K562 (cell line): ENCODE data around the gene CCDC136. TPM values are rescaled to one million over a fixed set of nuclear protein-coding genes. Genes with fewer than 3 reads are reported as not detected.

Experiments used
- ATAC-seq: fragments of 200-7000 bp; cut with Tn5 transposase; 3 replicates; pipeline ENCODE4 v1.9.1; 2020; ENCODE audit warnings: moderate library complexity
- BruUV-seq: library from RNA; stranded (reverse); fragments of 400-500 nt; replicated peaks from 2 replicates; lab custom pipeline; 2021; lab: Mats Ljungman, UMichigan
- CTCF ChIA-PET: fragments of 300-600 bp; formaldehyde crosslinking; extraction: SDS; loops from one replicate; lab custom pipeline; 2021; ENCODE audit warnings: low intra/inter-chr PET ratio; lab: Yijun Ruan, JAX
- POLR2A ChIA-PET: fragments of 300-600, 350-650 bp; sonication (Branson Sonifier 250); formaldehyde crosslinking; extraction: SDS; loops from one replicate; lab custom pipeline; 2021; ENCODE audit warnings: antibody characterized with exemption, inconsistent platforms; lab: Yijun Ruan, JAX
- DNase-seq, 4 experiments: peaks; one replicate each; pipeline versions ENCODE4 v3.0.0 to v3.0.0-alpha.2; 2011 to 2018; ENCODE audit warnings: low spot score in 3 of 4, mixed read lengths in 3 of 4; ENCODE audit errors: extremely low read depth in 1 of 4
- FAIRE-seq: peaks from 2 replicates; lab custom pipeline; 2011; peaks lifted over from hg19 to GRCh38; lab: Jason Lieb, UNC
- H2AFZ ChIP-seq: 2 replicates; pipeline ENCODE4 v1.6.0; 2011; ENCODE audit warnings: low read depth, low read length, control low read depth, inconsistent platforms
- H3K27ac ChIP-seq: fragments of 200-600 bp; 3 replicates; pipeline ENCODE4 v1.8.0; 2011; ENCODE audit warnings: low read depth, mild to moderate bottlenecking, control low read depth, inconsistent platforms, low read length, moderate library complexity, mixed read lengths; ENCODE audit errors: extremely low read depth
- H3K27me3 ChIP-seq, 2 experiments: fragments of 300-600 bp in 1 of 2; 2 replicates in 1 of 2; 3 replicates in 1 of 2; pipeline versions ENCODE4 v1.6.0 to v1.8.0; 2011; ENCODE audit warnings: inconsistent platforms in 2 of 2, low read length in 2 of 2, mild to moderate bottlenecking in 1 of 2, mixed read lengths in 1 of 2, moderate library complexity in 1 of 2; ENCODE audit not compliant: control insufficient read depth in 2 of 2, insufficient read depth in 2 of 2
- H3K36me3 ChIP-seq: fragments of 300-600 bp; 3 replicates; pipeline ENCODE4 v1.8.0; 2011; ENCODE audit warnings: mild to moderate bottlenecking, low read length, inconsistent platforms; ENCODE audit not compliant: control insufficient read depth, insufficient read depth
- H3K4me1 ChIP-seq, 2 experiments: fragments of 200-600 bp in 1 of 2; replicated peaks in 1 of 2; 2 replicates in 1 of 2; 3 replicates in 1 of 2; pipeline versions ENCODE4 v1.5.1 to v1.8.0; 2011; ENCODE audit warnings: inconsistent platforms in 2 of 2, low read length in 2 of 2, mild to moderate bottlenecking in 1 of 2, mixed read lengths in 1 of 2, moderate library complexity in 1 of 2; ENCODE audit not compliant: control insufficient read depth in 2 of 2, insufficient read depth in 2 of 2
- H3K4me2 ChIP-seq: 2 replicates; pipeline ENCODE4 v1.6.1; 2011; ENCODE audit warnings: low read length, control low read depth, inconsistent platforms, mixed read lengths; ENCODE audit not compliant: insufficient read depth
- H3K4me3 ChIP-seq: fragments of 200-600 bp; sonication (generic), shearing (Covaris generic); 2 replicates; pipeline ENCODE4 v1.5.1; 2016; ENCODE audit warnings: control low read depth, inconsistent platforms
- H3K79me2 ChIP-seq: fragments of 200-600 bp; 3 replicates; pipeline ENCODE4 v1.8.0; 2011; ENCODE audit warnings: low read length, inconsistent platforms; ENCODE audit not compliant: control insufficient read depth, insufficient read depth
- H3K9ac ChIP-seq, 2 experiments: 2 replicates each; pipeline versions ENCODE4 v1.6.0 to v1.6.1; 2011; ENCODE audit warnings: low read depth in 2 of 2, low read length in 2 of 2, control low read depth in 1 of 2, inconsistent platforms in 1 of 2, mild to moderate bottlenecking in 1 of 2, mixed read lengths in 1 of 2; ENCODE audit not compliant: insufficient read depth in 1 of 2
- H3K9me1 ChIP-seq: one replicate; pipeline ENCODE4 v1.6.0; 2011; ENCODE audit warnings: inconsistent platforms, mild to moderate bottlenecking, low read length, moderate library complexity; ENCODE audit not compliant: control insufficient read depth, insufficient read depth
- H3K9me3 ChIP-seq: replicated peaks from 2 replicates; pipeline ENCODE4 v1.5.1; 2011; ENCODE audit warnings: low read depth, low read length, inconsistent platforms; ENCODE audit not compliant: control insufficient read depth, insufficient read depth
- H4K20me1 ChIP-seq: replicated peaks from 2 replicates; pipeline ENCODE4 v1.6.1; 2011; ENCODE audit warnings: low read length, inconsistent platforms, mixed read lengths; ENCODE audit not compliant: control insufficient read depth, insufficient read depth
- CXXC5 ChIP-seq: fragments of 250-450 bp; sonication (Bioruptor Pico); IDR thresholded peaks from 2 replicates; pipeline ENCODE4 v1.8.0; 2022; ENCODE audit warnings: inconsistent platforms, mild to moderate bottlenecking, moderate library complexity
- GABPB1 ChIP-seq: sonication (generic); formaldehyde crosslinking; IDR thresholded peaks from 2 replicates; pipeline ENCODE4 v1.8.0; 2022; ENCODE audit warnings: mild to moderate bottlenecking, missing genetic modification reagents
- HNRNPH1 ChIP-seq: fragments of 200-400 bp; formaldehyde crosslinking; optimal IDR thresholded peaks from 2 replicates; pipeline ENCODE3; 2017; ENCODE audit warnings: low read depth, mild to moderate bottlenecking, low read length, moderate library complexity
- KDM1A ChIP-seq, 2 experiments: fragments of 450-650 bp; IDR thresholded peaks; 2 replicates each; pipeline ENCODE4 v1.6.1; 2016; ENCODE audit warnings: mild to moderate bottlenecking in 2 of 2
- KDM5B ChIP-seq: fragments of 200-600 bp; sonication (generic); IDR thresholded peaks from 2 replicates; pipeline ENCODE4 v1.6.1; 2012; ENCODE audit warnings: low read depth, mild to moderate bottlenecking, moderate library complexity, low read length, control low read depth, inconsistent platforms; ENCODE audit not compliant: insufficient replicate concordance
- MCM3 ChIP-seq: fragments of 450-650 bp; IDR thresholded peaks from 2 replicates; pipeline ENCODE4 v1.6.1; 2016
- MTA3 ChIP-seq: fragments of 450-650 bp; formaldehyde crosslinking; IDR thresholded peaks from 2 replicates; pipeline ENCODE4 v1.6.1; 2017; ENCODE audit warnings: mild to moderate bottlenecking, borderline replicate concordance
- PURB ChIP-seq: sonication (generic); formaldehyde crosslinking; IDR thresholded peaks from 2 replicates; pipeline ENCODE4 v1.9.0; 2021; ENCODE audit warnings: low read depth, mild to moderate bottlenecking, missing genetic modification reagents
- SIN3A ChIP-seq, 2 experiments: fragments of 150-350 bp in 1 of 2; IDR thresholded peaks; 2 replicates each; pipeline ENCODE4 v1.6.1; 2011 to 2016; ENCODE audit warnings: borderline replicate concordance in 2 of 2, low read depth in 2 of 2, low read length in 2 of 2, mild to moderate bottlenecking in 2 of 2, moderate library complexity in 2 of 2; ENCODE audit not compliant: control insufficient read depth in 1 of 2
- TCF7 ChIP-seq: sonication (generic); IDR thresholded peaks from 2 replicates; pipeline ENCODE4 v1.6.1; 2016; ENCODE audit warnings: antibody characterized with exemption, borderline replicate concordance
- ZNF175 ChIP-seq: fragments of 200-800 bp; sonication (Bioruptor generic); IDR thresholded peaks from 2 replicates; pipeline ENCODE4 v1.6.1; 2016; ENCODE audit warnings: low read depth, mild to moderate bottlenecking, missing genetic modification characterization, missing compliant biosample characterization
- ZNF184 ChIP-seq: sonication (generic); formaldehyde crosslinking; IDR thresholded peaks from 2 replicates; pipeline ENCODE4 v1.5.0; 2020; ENCODE audit warnings: missing genetic modification reagents
- ZNF583 ChIP-seq: fragments of 250-450 bp; sonication (Bioruptor Pico); IDR thresholded peaks from 2 replicates; pipeline ENCODE4 v1.4.0; 2020
- WGBS: fragments of 100-300 bp; shearing (Covaris generic); methylation state at CpG from one replicate; pipeline ENCODE4 v1.1.6; 2016; ENCODE audit warnings: low coverage, mixed read lengths; ENCODE audit not compliant: insufficient coverage; ENCODE audit errors: missing lambda C conversion rate; 5-methylcytosine and 5-hydroxymethylcytosine counted together
- in situ Hi-C: fragments of 300-500 bp; cut with MboI; formaldehyde crosslinking; loops from 4 replicates; pipeline ENCODE4 v1.15.0; 2018; ENCODE audit warnings: inconsistent platforms, mixed read lengths
- intact Hi-C: fragments of 100-400 bp; cut with micrococcal nuclease; formaldehyde crosslinking; loops from 2 replicates; pipeline ENCODE4 v1.14.2; 2022
- polyA plus RNA-seq, 8 experiments: library from polyadenylated mRNA; depleted of rRNA in 4 of 8; stranded (reverse) in 5 of 8; unstranded in 3 of 8; fragments of >200 nt; fragmentation: Nextera tagmentation in 2 of 8; fragmentation: Illumina TruSeq in 1 of 8; extraction: Ambion mirVana in 2 of 8; extraction: Trizol in 1 of 8; gene quantifications; 2 replicates each; pipeline versions ENCODE4 v1.2.1 to v1.2.3, GENCODE V29; 2011 to 2014; ENCODE audit warnings: inconsistent platforms in 1 of 8, missing spikeins in 1 of 8
- total RNA-seq, 7 experiments: library from RNA; depleted of rRNA in 6 of 7; stranded (reverse); fragments of >200 nt in 6 of 7; fragmentation: Illumina TruSeq in 2 of 7; extraction: Trizol in 2 of 7; gene quantifications; 2 replicates each; pipeline versions ENCODE4 v1.2.1 to v1.2.3, GENCODE V29; 2011 to 2021; ENCODE audit warnings: low replicate concordance in 1 of 7
- TF ChIP-seq, protein P1 (sequence below): fragments of 250-450 bp; sonication (Bioruptor Pico); IDR thresholded peaks from 2 replicates; pipeline ENCODE4 v1.8.0; 2022; ENCODE audit warnings: moderate library complexity, mild to moderate bottlenecking, inconsistent platforms
- TF ChIP-seq, protein P2 (sequence below): fragments of 450-650 bp; IDR thresholded peaks from 2 replicates; pipeline ENCODE4 v1.6.1; 2018; ENCODE audit not compliant: partially characterized antibody
- TF ChIP-seq, protein P3 (sequence below): sonication (generic); formaldehyde crosslinking; IDR thresholded peaks from 2 replicates; pipeline ENCODE4 v1.8.1; 2022; ENCODE audit warnings: missing genetic modification reagents

Gene CCDC136
- total and polyA plus RNA-seq, 9 of the 15 experiments (the other 6 are each of a cell fraction or from before 2014, with no cell fraction given) = 2.4 to 40.8 (median 26.5) TPM

DNA sequence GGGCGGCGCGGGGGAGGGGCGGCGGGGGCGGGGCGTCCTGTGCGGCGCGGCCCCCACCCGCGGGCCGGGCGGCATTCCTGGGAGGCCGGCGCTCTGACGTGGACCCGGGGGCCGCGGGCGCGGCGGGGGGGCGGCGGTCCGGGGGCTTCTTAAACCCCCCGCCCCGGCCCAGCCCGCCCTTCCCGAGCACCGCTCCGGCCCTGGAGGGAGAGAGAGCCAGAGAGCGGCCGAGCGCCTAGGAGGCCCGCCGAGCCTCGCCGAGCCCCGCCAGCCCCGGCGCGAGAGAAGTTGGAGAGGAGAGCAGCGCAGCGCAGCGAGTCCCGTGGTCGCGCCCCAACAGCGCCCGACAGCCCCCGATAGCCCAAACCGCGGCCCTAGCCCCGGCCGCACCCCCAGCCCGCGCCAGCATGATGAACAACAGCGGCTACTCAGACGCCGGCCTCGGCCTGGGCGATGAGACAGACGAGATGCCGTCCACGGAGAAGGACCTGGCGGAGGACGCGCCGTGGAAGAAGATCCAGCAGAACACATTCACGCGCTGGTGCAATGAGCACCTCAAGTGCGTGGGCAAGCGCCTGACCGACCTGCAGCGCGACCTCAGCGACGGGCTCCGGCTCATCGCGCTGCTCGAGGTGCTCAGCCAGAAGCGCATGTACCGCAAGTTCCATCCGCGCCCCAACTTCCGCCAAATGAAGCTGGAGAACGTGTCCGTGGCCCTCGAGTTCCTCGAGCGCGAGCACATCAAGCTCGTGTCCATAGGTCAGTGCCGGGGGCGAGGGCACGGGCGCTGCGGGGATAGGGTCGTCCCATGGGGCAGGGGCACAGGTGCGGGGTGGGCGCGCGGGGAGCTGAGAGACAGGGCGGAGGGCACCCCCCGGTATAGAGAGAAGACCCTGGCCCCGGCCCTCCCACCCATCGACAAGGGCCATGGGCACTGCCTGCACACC lies 38.7 kb downstream of the CCDC136 start, which contains the start of gene FLNC:
TSS of gene FLNC (plus strand) at position 176 of the 947 bp plus-strand sequence. CDS start at position 408, 232 bp downstream.
- FAIRE-seq = peak; percentile 71
- Histone ChIP-seq H3K36me3 (peaks cover 27% of the 10 kb centered on the region; the same call in 2 of the 3 replicates), H3K9me3 (no peaks in the 10 kb centered on the region), H3K9ac (peak within 1 kb of the TSS; percentile 91 to 95), H3K79me2 (peaks cover 50% of the 10 kb centered on the region), H3K4me3 (peak within 1 kb of the TSS; percentile 66), H4K20me1 (0 out of 2 replicates have a peak, but pooled peaks cover 4% of the 10 kb centered on the region), H3K27me3 (no peaks in the 10 kb centered on the region), H3K27ac (peak within 1 kb of the TSS; percentile 90), H3K9me1 (no peaks in the 10 kb centered on the region), H2AFZ (peak within 1 kb of the TSS; percentile 84), H3K4me1 (peaks cover 46 to 74% of the 10 kb centered on the region in 2 experiments), H3K4me2 (peak within 1 kb of the TSS; percentile 97)
- POLR2A ChIA-PET = interaction anchor here (0.6 to 4.3 kb wide), 13 partner anchors 8 to 1121 kb away, joined by 3 to 39 read pairs (median 6); partner anchors contain the start of gene CALU
- TSS peak; percentile 73 for BruUV-seq
- peak; percentile 12 for ATAC-seq
- CTCF ChIA-PET = no interaction called here
- in situ Hi-C loops (no loop called here), intact Hi-C loops (no loop called here)
- peak; percentile 73 to 92 (median 82) for DNase-seq
- under 1% methylated on average over 58 of the region's 109 CpGs for WGBS
- TF ChIP-seq, protein P1, sequence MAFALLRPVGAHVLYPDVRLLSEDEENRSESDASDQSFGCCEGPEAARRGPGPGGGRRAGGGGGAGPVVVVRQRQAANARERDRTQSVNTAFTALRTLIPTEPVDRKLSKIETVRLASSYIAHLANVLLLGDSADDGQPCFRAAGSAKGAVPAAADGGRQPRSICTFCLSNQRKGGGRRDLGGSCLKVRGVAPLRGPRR (CRISPR knock-in tag) = no peak
- TF ChIP-seq GABPB1 (peak; percentile 79), ZNF583 (CRISPR knock-in tag) (peak; percentile 28; the same call in 1 of the 2 replicates), KDM1A (IDR thresholded peaks at IDR 0.05) (no peak), CXXC5 (CRISPR knock-in tag) (peak; percentile 74), PURB (CRISPR knock-in tag) (no peak), MTA3 (peak; percentile 54; the same call in 1 of the 2 replicates), KDM5B (peak; percentile 79), SIN3A (IDR thresholded peaks at IDR 0.05; ENCODE audit: borderline replicate concordance in 2 of 2, control insufficient read depth in 1 of 2, low read depth in 2 of 2, low read length in 2 of 2) (no peak), MCM3 (no peak), ZNF184 (CRISPR knock-in tag) (no peak), HNRNPH1 (no peak), TCF7 (no peak), ZNF175 (CRISPR knock-in tag) (no peak)
- TF ChIP-seq, protein P2, sequence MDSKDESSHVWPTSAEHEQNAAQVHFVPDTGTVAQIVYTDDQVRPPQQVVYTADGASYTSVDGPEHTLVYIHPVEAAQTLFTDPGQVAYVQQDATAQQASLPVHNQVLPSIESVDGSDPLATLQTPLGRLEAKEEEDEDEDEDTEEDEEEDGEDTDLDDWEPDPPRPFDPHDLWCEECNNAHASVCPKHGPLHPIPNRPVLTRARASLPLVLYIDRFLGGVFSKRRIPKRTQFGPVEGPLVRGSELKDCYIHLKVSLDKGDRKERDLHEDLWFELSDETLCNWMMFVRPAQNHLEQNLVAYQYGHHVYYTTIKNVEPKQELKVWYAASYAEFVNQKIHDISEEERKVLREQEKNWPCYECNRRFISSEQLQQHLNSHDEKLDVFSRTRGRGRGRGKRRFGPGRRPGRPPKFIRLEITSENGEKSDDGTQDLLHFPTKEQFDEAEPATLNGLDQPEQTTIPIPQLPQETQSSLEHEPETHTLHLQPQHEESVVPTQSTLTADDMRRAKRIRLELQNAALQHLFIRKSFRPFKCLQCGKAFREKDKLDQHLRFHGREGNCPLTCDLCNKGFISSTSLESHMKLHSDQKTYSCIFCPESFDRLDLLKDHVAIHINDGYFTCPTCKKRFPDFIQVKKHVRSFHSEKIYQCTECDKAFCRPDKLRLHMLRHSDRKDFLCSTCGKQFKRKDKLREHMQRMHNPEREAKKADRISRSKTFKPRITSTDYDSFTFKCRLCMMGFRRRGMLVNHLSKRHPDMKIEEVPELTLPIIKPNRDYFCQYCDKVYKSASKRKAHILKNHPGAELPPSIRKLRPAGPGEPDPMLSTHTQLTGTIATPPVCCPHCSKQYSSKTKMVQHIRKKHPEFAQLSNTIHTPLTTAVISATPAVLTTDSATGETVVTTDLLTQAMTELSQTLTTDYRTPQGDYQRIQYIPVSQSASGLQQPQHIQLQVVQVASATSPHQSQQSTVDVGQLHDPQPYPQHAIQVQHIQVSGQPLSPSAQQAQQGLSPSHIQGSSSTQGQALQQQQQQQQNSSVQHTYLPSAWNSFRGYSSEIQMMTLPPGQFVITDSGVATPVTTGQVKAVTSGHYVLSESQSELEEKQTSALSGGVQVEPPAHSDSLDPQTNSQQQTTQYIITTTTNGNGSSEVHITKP = no peak
- TF ChIP-seq, protein P3, sequence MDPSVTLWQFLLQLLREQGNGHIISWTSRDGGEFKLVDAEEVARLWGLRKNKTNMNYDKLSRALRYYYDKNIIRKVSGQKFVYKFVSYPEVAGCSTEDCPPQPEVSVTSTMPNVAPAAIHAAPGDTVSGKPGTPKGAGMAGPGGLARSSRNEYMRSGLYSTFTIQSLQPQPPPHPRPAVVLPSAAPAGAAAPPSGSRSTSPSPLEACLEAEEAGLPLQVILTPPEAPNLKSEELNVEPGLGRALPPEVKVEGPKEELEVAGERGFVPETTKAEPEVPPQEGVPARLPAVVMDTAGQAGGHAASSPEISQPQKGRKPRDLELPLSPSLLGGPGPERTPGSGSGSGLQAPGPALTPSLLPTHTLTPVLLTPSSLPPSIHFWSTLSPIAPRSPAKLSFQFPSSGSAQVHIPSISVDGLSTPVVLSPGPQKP (CRISPR knock-in tag) = no peak
